IMR-90 (cell line): ENCODE measurements around the gene CRIM1. TPM values are rescaled to one million over a fixed set of nuclear protein-coding genes. Genes with fewer than 3 reads are reported as not detected.

Experiments used
- ATAC-seq: fragments of 200-7000 bp; cut with Tn5 transposase; 2 replicates; pipeline ENCODE4 v1.9.1; 2020; ENCODE audit warnings: low read depth, mild to moderate bottlenecking, moderate library complexity
- BruUV-seq: library from RNA; stranded (reverse); fragments of 400-500 nt; replicated peaks from 2 replicates; lab custom pipeline; 2021; lab: Mats Ljungman, UMichigan
- CTCF ChIA-PET: fragments of 300-600 bp; formaldehyde crosslinking; extraction: SDS; loops from one replicate; lab custom pipeline; 2021; ENCODE audit warnings: antibody characterized with exemption; lab: Yijun Ruan, JAX
- POLR2A ChIA-PET: fragments of 300-600 bp; sonication (Branson Sonifier 250); formaldehyde crosslinking; loops from one replicate; lab custom pipeline; 2022; ENCODE audit warnings: antibody characterized with exemption; ENCODE audit not compliant: unreplicated experiment; lab: Charles Lee
- DNase-seq: peaks from one replicate; pipeline ENCODE4 v3.0.0; 2013
- H2AFZ ChIP-seq: replicated peaks from 2 replicates; pipeline ENCODE3; 2013; ENCODE audit warnings: low read length, mild to moderate bottlenecking; ENCODE audit not compliant: poor library complexity
- H2AK5ac ChIP-seq: 2 replicates; pipeline ENCODE4 v1.6.1; 2013; ENCODE audit warnings: low read depth, low read length, inconsistent platforms
- H2AK9ac ChIP-seq: replicated peaks from 2 replicates; pipeline ENCODE3; 2013; ENCODE audit warnings: mild to moderate bottlenecking, low read depth, low read length, moderate library complexity; ENCODE audit not compliant: poor library complexity
- H2BK120ac ChIP-seq: 2 replicates; pipeline ENCODE4 v1.6.1; 2013; ENCODE audit warnings: low read depth, low read length, inconsistent platforms
- H2BK15ac ChIP-seq: 3 replicates; pipeline ENCODE4 v1.6.1; 2013; ENCODE audit warnings: low read depth, low read length, inconsistent platforms
- H2BK20ac ChIP-seq: 2 replicates; pipeline ENCODE4 v1.6.1; 2013; ENCODE audit warnings: low read depth, mild to moderate bottlenecking, inconsistent platforms, low read length, moderate library complexity
- H2BK5ac ChIP-seq: 2 replicates; pipeline ENCODE4 v1.6.1; 2013; ENCODE audit warnings: mild to moderate bottlenecking, low read depth, low read length, inconsistent platforms; ENCODE audit not compliant: poor library complexity, severe bottlenecking
- H3K14ac ChIP-seq: replicated peaks from 2 replicates; pipeline ENCODE4 v1.6.1; 2013; ENCODE audit warnings: low read depth, low read length, inconsistent platforms
- H3K18ac ChIP-seq: 2 replicates; pipeline ENCODE4 v1.6.1; 2013; ENCODE audit warnings: low read depth, low read length, control low read depth
- H3K23ac ChIP-seq: 2 replicates; pipeline ENCODE4 v1.6.1; 2013; ENCODE audit warnings: low read depth, low read length, inconsistent platforms
- H3K27ac ChIP-seq: 2 replicates; pipeline ENCODE4 v1.5.1; 2013; ENCODE audit warnings: mild to moderate bottlenecking, control low read depth, low read length; ENCODE audit not compliant: insufficient read depth
- H3K27me3 ChIP-seq: 2 replicates; pipeline ENCODE4 v1.6.1; 2013; ENCODE audit warnings: low read length; ENCODE audit not compliant: control insufficient read depth, insufficient read depth
- H3K36me3 ChIP-seq: 2 replicates; pipeline ENCODE4 v1.6.1; 2013; ENCODE audit warnings: low read length, mixed read lengths; ENCODE audit not compliant: control insufficient read depth, insufficient read depth
- H3K4ac ChIP-seq: 2 replicates; pipeline ENCODE4 v1.6.1; 2013; ENCODE audit warnings: low read depth, low read length, inconsistent platforms
- H3K4me1 ChIP-seq: 2 replicates; pipeline ENCODE4 v1.6.1; 2013; ENCODE audit warnings: low read length, mixed read lengths; ENCODE audit not compliant: control insufficient read depth, insufficient read depth
- H3K4me2 ChIP-seq: 2 replicates; pipeline ENCODE4 v1.6.1; 2013; ENCODE audit warnings: low read depth, mild to moderate bottlenecking, control low read depth, low read length, moderate library complexity
- H3K4me3 ChIP-seq: 2 replicates; pipeline ENCODE4 v1.5.1; 2013; ENCODE audit warnings: low read depth, mild to moderate bottlenecking, control low read depth, low read length, moderate library complexity; ENCODE audit not compliant: insufficient read depth
- H3K56ac ChIP-seq: 2 replicates; pipeline ENCODE4 v1.6.1; 2013; ENCODE audit warnings: low read length, inconsistent platforms; ENCODE audit not compliant: insufficient read depth; ENCODE audit errors: extremely low read depth
- H3K79me1 ChIP-seq, 2 experiments: 2 replicates each; pipeline ENCODE4 v1.6.1; 2013; ENCODE audit warnings: low read length in 2 of 2, inconsistent platforms in 1 of 2, low read depth in 1 of 2
- H3K9ac ChIP-seq: 2 replicates; pipeline ENCODE4 v1.6.1; 2013; ENCODE audit warnings: low read depth, low read length, control low read depth
- H3K9me1 ChIP-seq: 2 replicates; pipeline ENCODE4 v1.6.1; 2013; ENCODE audit warnings: low read length, inconsistent platforms; ENCODE audit not compliant: insufficient read depth
- H3K9me3 ChIP-seq: 2 replicates; pipeline ENCODE4 v1.6.1; 2013; ENCODE audit warnings: low read length; ENCODE audit not compliant: control insufficient read depth, insufficient read depth
- H4K20me1 ChIP-seq: 2 replicates; pipeline ENCODE4 v1.6.1; 2013; ENCODE audit warnings: low read length, inconsistent platforms; ENCODE audit not compliant: insufficient read depth
- H4K5ac ChIP-seq: 2 replicates; pipeline ENCODE4 v1.6.1; 2013; ENCODE audit warnings: mild to moderate bottlenecking, low read depth, low read length, control low read depth
- H4K8ac ChIP-seq, 2 experiments: 2 replicates each; pipeline ENCODE4 v1.6.1; 2013; ENCODE audit warnings: low read depth in 2 of 2, low read length in 2 of 2, control low read depth in 1 of 2, inconsistent platforms in 1 of 2
- H4K91ac ChIP-seq: 2 replicates; pipeline ENCODE4 v1.6.1; 2013; ENCODE audit warnings: low read depth, low read length, inconsistent platforms; ENCODE audit not compliant: insufficient read depth
- CEBPB ChIP-seq: IDR thresholded peaks from 2 replicates; pipeline ENCODE4 v1.6.1; 2012; ENCODE audit warnings: low read depth, low read length, improper control_type of control experiment
- CTCF ChIP-seq: conservative IDR thresholded peaks from 2 replicates; pipeline ENCODE4 v1.5.1; 2012; ENCODE audit warnings: mild to moderate bottlenecking, low read depth, low read length, improper control_type of control experiment
- FOS ChIP-seq: fragments of 150-350 bp; IDR thresholded peaks from 2 replicates; pipeline ENCODE4 v1.6.1; 2016; ENCODE audit warnings: low read depth, low read length
- RAD21 ChIP-seq: IDR thresholded peaks from 2 replicates; pipeline ENCODE4 v1.6.1; 2012; ENCODE audit warnings: low read length, improper control_type of control experiment
- WGBS, 2 experiments: methylation state at CpG; one replicate each; pipeline versions ENCODE4 v1.1.5 to v1.1.7; 2013; ENCODE audit warnings: missing lambda C conversion rate in 2 of 2; ENCODE audit not compliant: insufficient read length in 1 of 2; ENCODE audit errors: extremely low coverage in 2 of 2; 5-methylcytosine and 5-hydroxymethylcytosine counted together
- dilution Hi-C: fragments of 300-500 bp; cut with HindIII; formaldehyde crosslinking; loops from one replicate; pipeline ENCODE4 v1.14.3; 2018; ENCODE audit warnings: low sequenced_read_pairs; ENCODE audit not compliant: unreplicated experiment
- in situ Hi-C: fragments of 300-500 bp; cut with MboI; formaldehyde crosslinking; loops from 3 replicates; pipeline ENCODE4 v1.14.3; 2019; ENCODE audit warnings: low sequenced_read_pairs, inconsistent platforms, mixed read lengths
- intact Hi-C: fragments of 100-400 bp; cut with micrococcal nuclease; formaldehyde crosslinking; loops from 2 replicates; pipeline ENCODE4 v1.10.0; 2022
- polyA plus RNA-seq, 3 experiments: library from polyadenylated mRNA; depleted of rRNA; stranded (reverse); fragments of >200 nt; gene quantifications; 2 replicates each; pipeline ENCODE4 v1.2.3, GENCODE V29; 2012; ENCODE audit warnings: low replicate concordance in 1 of 3
- total RNA-seq: library from RNA; depleted of rRNA; stranded (reverse); fragments of >200 nt; gene quantifications from 2 replicates; pipeline ENCODE4 v1.2.3, GENCODE V29; 2012

Gene CRIM1
- total and polyA plus RNA-seq, 2 of the 4 experiments (the other 2 are of a cell fraction): 285 to 490 TPM

DNA sequence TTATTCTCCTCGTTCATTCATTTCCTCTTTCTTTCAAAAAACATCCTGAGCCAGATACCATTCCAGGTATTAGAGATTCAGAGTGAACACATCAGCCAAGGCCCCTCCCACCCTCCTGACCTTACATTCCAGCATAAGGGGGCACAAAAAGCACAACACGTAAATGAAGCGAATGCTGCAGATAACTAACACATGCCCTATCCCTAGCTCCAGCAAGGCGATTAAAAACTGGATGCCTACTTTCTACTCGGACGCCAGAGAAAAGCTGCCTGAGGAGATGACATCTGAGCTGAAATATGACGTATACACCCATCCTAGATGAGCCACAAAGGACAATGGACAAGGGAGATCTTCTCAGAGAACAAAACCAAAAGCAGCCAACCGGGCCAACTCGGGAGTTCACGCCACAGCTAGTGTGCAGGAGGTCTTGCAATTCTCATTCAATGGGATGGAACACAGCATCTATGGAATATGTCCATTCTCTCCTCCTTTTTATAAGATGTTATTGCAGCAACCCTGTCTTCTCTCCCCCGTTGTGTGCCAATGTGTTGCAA lies 208.9 kb downstream of the CRIM1 start:
- H3K14ac ChIP-seq: peak overlapping the region; percentile 61
- H3K18ac ChIP-seq: peak overlapping the region; percentile 31; the same call in 1 of the 2 replicates
- no peak overlapping the region for H3K56ac ChIP-seq
- no peak for TF ChIP-seq CTCF
- TF ChIP-seq RAD21: no peak
- 0 out of 2 replicates have a peak, but pooled peaks have one; percentile 34 for TF ChIP-seq CEBPB
- no peak for TF ChIP-seq FOS
- no peak overlapping the region for H3K4me2 ChIP-seq
- peak overlapping the region; percentile 32 to 75; a peak in 3 of 4 replicates for H4K8ac ChIP-seq
- H4K5ac ChIP-seq: peak overlapping the region; percentile 43; the same call in 1 of the 2 replicates
- no TSS peak for BruUV-seq
- H3K9ac ChIP-seq: no peak overlapping the region
- no peaks in the 10 kb centered on the region for H3K27me3 ChIP-seq
- peaks cover 13% of the 10 kb centered on the region for H3K9me1 ChIP-seq
- no peak overlapping the region for H2AK9ac ChIP-seq
- dilution Hi-C loops (no loop called here), intact Hi-C loops (no loop called here), in situ Hi-C loops (no loop called here)
- H3K79me1 ChIP-seq: peaks cover 35 to 52% of the 10 kb centered on the region in 2 experiments
- WGBS, 2 experiments: 93 to 96% methylated on average over 1 to 4 of the region's 11 CpGs
- peak overlapping the region; percentile 18 for H3K23ac ChIP-seq
- no peak overlapping the region for H3K4me3 ChIP-seq
- peak overlapping the region; percentile 72; the same call in 2 of the 3 replicates for H2BK15ac ChIP-seq
- H3K36me3 ChIP-seq: peaks cover 14% of the 10 kb centered on the region
- H2BK120ac ChIP-seq: peak overlapping the region; percentile 65
- ChIA-PET POLR2A (no interaction called here), CTCF (no interaction called here)
- DNase-seq: no peak
- H3K27ac ChIP-seq: peak overlapping the region; percentile 1
- peak overlapping the region; percentile 66 for H2AK5ac ChIP-seq
- H4K91ac ChIP-seq: peak overlapping the region; percentile 50
- no peak overlapping the region for H2AFZ ChIP-seq
- no peak for ATAC-seq
- H3K4ac ChIP-seq: peak overlapping the region; percentile 76
- peak overlapping the region; percentile 12 for H2BK5ac ChIP-seq
- peak overlapping the region; percentile 64 for H2BK20ac ChIP-seq
- H3K9me3 ChIP-seq: no peaks in the 10 kb centered on the region
- no peaks in the 10 kb centered on the region for H4K20me1 ChIP-seq
- peaks cover 25% of the 10 kb centered on the region for H3K4me1 ChIP-seq
